ENCODE data around the gene USP44.

- no peak for TF ChIP-seq CTCF (IDR thresholded peaks at IDR 0.05; ENCODE audit: low read depth, low read length, poor library complexity, severe bottlenecking)
- TF ChIP-seq EZH2phosphoT487 (IDR thresholded peaks at IDR 0.05; ENCODE audit: borderline replicate concordance, low read length): no peak
These were observed 46.2 kb downstream of the USP44 start for GRCh38 chr12:95505039-95505438.
